Lung (tissue), 12 donors: ENCODE results near the gene OLFML1. TPM values are rescaled to one million over a fixed set of nuclear protein-coding genes. Genes with fewer than 3 reads are reported as not detected.

ENCODE experiments used
- ATAC-seq: fragments of 200-7000 bp; cut with Tn5 transposase; one replicate; pipeline ENCODE4 v1.9.1; 2020; ENCODE audit warnings: moderate number of reproducible peaks; ENCODE audit not compliant: insufficient read depth, low FRiP score
- DNase-seq, 3 donors: peaks; one replicate each; pipeline ENCODE4 v3.0.0-alpha.2; 2013 to 2017
- H3K27ac ChIP-seq, 2 donors: one replicate each; pipeline ENCODE4 v1.5.1; 2013; ENCODE audit warnings: mild to moderate bottlenecking in 2 of 2, moderate library complexity in 2 of 2, control low read depth in 1 of 2, inconsistent platforms in 1 of 2, low read depth in 1 of 2, low read length in 1 of 2
- H3K27me3 ChIP-seq, 3 donors: one replicate each; pipeline ENCODE4 v1.5.1; 2013; ENCODE audit warnings: low read length in 2 of 3; ENCODE audit not compliant: control insufficient read depth in 3 of 3, insufficient read depth in 3 of 3
- H3K36me3 ChIP-seq, 4 donors: one replicate each; pipeline ENCODE4 v1.5.1; 2013; ENCODE audit warnings: low read length in 4 of 4, mild to moderate bottlenecking in 1 of 4, moderate library complexity in 1 of 4; ENCODE audit not compliant: control insufficient read depth in 4 of 4, insufficient read depth in 4 of 4
- H3K4me1 ChIP-seq, 5 donors: one replicate each; pipeline ENCODE4 v1.5.1; 2013; ENCODE audit warnings: low read length in 5 of 5, mild to moderate bottlenecking in 2 of 5, moderate library complexity in 1 of 5; ENCODE audit not compliant: control insufficient read depth in 5 of 5, insufficient read depth in 5 of 5
- H3K4me3 ChIP-seq: one replicate; pipeline ENCODE4 v1.5.1; 2013; ENCODE audit warnings: mild to moderate bottlenecking, control low read depth, moderate library complexity
- H3K9ac ChIP-seq, 2 donors: one replicate each; pipeline ENCODE4 v1.5.1; 2013; ENCODE audit warnings: low read length in 2 of 2, control low read depth in 1 of 2; ENCODE audit not compliant: insufficient read depth in 1 of 2
- H3K9me3 ChIP-seq, 4 donors: one replicate each; pipeline ENCODE4 v1.5.1; 2013; ENCODE audit warnings: low read length in 3 of 4, mild to moderate bottlenecking in 1 of 4, moderate library complexity in 1 of 4; ENCODE audit not compliant: control insufficient read depth in 4 of 4, insufficient read depth in 3 of 4
- WGBS, 2 donors: extraction: QIAGEN DNeasy Blood & Tissue Kit; methylation state at CpG; one replicate each; pipeline ENCODE4 v1.1.7; 2013; 5-methylcytosine and 5-hydroxymethylcytosine counted together
- polyA plus RNA-seq, 2 donors: library from polyadenylated mRNA; stranded (reverse); fragments of 200-250 nt; gene quantifications; one replicate each; pipeline ENCODE4 v1.2.1, GENCODE V29; 2013
- total RNA-seq, 2 donors: library from RNA; depleted of rRNA in 1 of 2; stranded (reverse); fragments of >200 nt in 1 of 2; gene quantifications; one replicate each; pipeline ENCODE4 v1.2.1, GENCODE V29; 2014 to 2021
- TF ChIP-seq, protein P1 (sequence below): IDR thresholded peaks from 2 replicates; pipeline ENCODE4 v1.5.1; 2012; ENCODE audit warnings: mild to moderate bottlenecking; ENCODE audit errors: control extremely low read depth, extremely low read depth
- donor health status: control.
- donor health status: control.
- donor health status: Bipolar disorder and iron deficiency.
- donor health status: healthy.
- donor health status: DM: yes; HTN: yes; CAD: no.

OLFML1 gene
- total and polyA plus RNA-seq, 4 donors, result 2.6 to 28.1 (median 9.5) TPM

DNA sequence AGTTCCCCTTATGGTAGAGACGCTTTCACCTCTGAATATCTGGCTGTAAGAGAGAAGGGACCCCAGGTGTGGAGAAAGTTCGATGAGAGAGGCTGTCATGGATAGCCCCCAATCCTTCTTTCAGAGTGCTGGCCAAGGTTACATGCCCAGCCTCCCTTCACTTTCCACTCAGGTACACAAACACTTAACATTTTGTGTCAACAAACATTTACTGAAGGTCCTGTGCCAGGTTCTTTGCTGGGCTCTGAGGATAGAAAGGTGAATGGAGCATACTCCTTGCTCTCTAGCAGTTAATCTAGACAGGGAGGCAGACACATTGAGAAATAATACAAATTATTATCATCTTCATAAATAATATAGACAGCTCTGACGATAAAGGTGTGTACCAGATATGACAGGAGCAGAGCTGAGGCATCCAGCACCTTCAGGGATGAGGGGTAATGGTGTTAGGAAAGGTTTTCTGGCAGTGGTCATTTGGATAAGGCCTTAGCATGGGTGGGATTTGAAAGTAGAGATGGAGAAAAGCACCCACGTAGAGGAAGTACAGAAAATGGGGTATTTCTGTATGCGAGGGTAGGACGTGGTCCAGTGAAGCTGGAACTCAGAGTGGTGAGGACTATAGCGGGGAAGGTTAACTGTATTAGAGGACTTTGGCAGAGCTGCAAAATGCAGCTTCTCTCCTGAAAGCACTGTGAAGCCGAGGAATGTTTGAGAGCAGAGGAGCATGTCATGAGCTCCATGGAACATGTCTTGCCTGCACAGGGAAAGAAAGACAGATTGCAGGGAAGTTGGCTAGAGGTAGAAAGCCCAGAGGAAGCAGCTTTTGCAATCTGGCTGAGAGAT lies 48.1 kb downstream of the OLFML1 start:
- no peak overlapping the region for H3K27ac ChIP-seq
- WGBS, 2 donors, result 78 to 82% methylated on average over 8 of the region's 8 CpGs
- peaks cover 0 to 6% (median 5%) of the 10 kb centered on the region in 3 donors for H3K27me3 ChIP-seq
- H3K36me3 ChIP-seq, result no peaks in the 10 kb centered on the region
- H3K9me3 ChIP-seq, result peaks cover 0 to 4% (median 0%) of the 10 kb centered on the region in 4 donors
- TF ChIP-seq, protein P1, sequence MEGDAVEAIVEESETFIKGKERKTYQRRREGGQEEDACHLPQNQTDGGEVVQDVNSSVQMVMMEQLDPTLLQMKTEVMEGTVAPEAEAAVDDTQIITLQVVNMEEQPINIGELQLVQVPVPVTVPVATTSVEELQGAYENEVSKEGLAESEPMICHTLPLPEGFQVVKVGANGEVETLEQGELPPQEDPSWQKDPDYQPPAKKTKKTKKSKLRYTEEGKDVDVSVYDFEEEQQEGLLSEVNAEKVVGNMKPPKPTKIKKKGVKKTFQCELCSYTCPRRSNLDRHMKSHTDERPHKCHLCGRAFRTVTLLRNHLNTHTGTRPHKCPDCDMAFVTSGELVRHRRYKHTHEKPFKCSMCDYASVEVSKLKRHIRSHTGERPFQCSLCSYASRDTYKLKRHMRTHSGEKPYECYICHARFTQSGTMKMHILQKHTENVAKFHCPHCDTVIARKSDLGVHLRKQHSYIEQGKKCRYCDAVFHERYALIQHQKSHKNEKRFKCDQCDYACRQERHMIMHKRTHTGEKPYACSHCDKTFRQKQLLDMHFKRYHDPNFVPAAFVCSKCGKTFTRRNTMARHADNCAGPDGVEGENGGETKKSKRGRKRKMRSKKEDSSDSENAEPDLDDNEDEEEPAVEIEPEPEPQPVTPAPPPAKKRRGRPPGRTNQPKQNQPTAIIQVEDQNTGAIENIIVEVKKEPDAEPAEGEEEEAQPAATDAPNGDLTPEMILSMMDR, result no peak
- no peak for DNase-seq
- H3K9ac ChIP-seq, result no peak overlapping the region
- no peak for ATAC-seq
- peaks cover 0 to 3% (median 0%) of the 10 kb centered on the region in 5 donors for H3K4me1 ChIP-seq
- no peak overlapping the region for H3K4me3 ChIP-seq

GRCh38 chr11:7534042-7534378 lies 48.7 kb downstream of the OLFML1 start:
- H3K9me3 ChIP-seq, result peaks cover 0 to 4% (median 0%) of the 10 kb centered on the region in 4 donors
- DNase-seq, result no peak
- no peak for ATAC-seq
- no peak overlapping the region for H3K4me3 ChIP-seq
- no peak overlapping the region for H3K9ac ChIP-seq
- peaks cover 0 to 6% (median 5%) of the 10 kb centered on the region in 3 donors for H3K27me3 ChIP-seq
- TF ChIP-seq, protein P1, result no peak
- peaks cover 0 to 3% (median 0%) of the 10 kb centered on the region in 5 donors for H3K4me1 ChIP-seq
- H3K27ac ChIP-seq, result no peak overlapping the region
- no peaks in the 10 kb centered on the region for H3K36me3 ChIP-seq

DNA sequence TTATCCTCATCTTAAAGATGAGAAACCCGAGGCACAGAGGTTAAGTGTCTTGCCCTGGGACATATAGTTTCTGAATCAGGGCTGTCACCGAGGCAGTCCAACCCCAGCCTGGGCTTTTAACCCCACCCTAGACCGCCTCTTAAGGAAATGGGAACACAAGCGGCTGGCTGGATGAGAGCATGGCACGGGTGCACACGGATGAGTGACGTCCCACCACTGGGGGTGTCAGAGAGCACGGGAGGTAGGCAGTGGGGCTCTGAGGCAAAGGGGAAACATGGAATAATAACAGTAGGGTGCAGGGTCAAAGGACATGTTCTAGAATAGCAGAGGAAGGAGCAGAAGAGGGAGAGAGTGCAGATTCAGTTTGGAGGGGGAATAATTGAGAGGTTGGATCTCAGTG lies 50.8 kb downstream of the OLFML1 start:
- Histone ChIP-seq H3K27ac (no peak overlapping the region), H3K4me1 (peaks cover 0 to 3% (median 0%) of the 10 kb centered on the region in 5 donors), H3K9me3 (peaks cover 0 to 2% (median 0%) of the 10 kb centered on the region in 4 donors), H3K4me3 (no peak overlapping the region), H3K9ac (no peak overlapping the region), H3K36me3 (no peaks in the 10 kb centered on the region), H3K27me3 (peaks cover 0 to 6% (median 5%) of the 10 kb centered on the region in 3 donors)
- WGBS, 2 donors, result 24 to 25% methylated on average over 8 of the region's 8 CpGs
- ATAC-seq (no peak), DNase-seq (no peak)
- TF ChIP-seq, protein P1, result no peak
